ENCODE results near the gene ESYT2. TPM values are rescaled to one million over a fixed set of nuclear protein-coding genes. Genes with fewer than 3 reads are reported as not detected.

Gene ESYT2
- polyA plus RNA-seq, 3 donors: 14.0 to 24.1 (median 22.0) TPM

DNA sequence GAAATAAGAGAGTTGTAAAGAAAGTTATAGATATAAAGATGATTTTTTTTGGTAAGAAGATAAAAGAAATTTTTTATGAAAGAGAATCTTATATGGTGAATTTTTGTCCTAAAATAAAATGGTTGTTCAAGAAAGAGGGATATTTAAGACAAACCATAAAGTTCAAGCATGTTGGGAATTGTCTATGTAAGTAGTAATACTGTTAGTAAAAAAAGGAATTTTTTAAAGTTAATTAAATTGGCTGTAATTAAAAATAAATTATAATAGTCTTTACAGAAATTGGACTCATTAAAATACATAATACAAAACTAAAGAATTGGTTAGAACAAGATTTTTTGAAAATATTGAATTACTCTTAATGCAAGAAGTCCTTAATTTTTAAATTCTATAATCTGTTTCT lies 17.0 kb upstream of the ESYT2 start:
- no peaks in the 10 kb centered on the region for H3K4me1 ChIP-seq (ENCODE audit: control insufficient read depth in 1 of 2, insufficient read depth in 2 of 2, low read length in 2 of 2)
- peaks cover 3 to 12% (median 5%) of the 10 kb centered on the region in 7 donors for H3K9me3 Mint-ChIP-seq
- no peaks in the 10 kb centered on the region for H3K27me3 Mint-ChIP-seq (ENCODE audit: low read depth in 3 of 3)
- peaks cover 0 to 11% of the 10 kb centered on the region in 2 donors for H3K9me3 ChIP-seq (replicated peaks in 1 of 2; ENCODE audit: control insufficient read depth in 1 of 2, insufficient read depth in 1 of 2, low read length in 2 of 2)
- no peaks in the 10 kb centered on the region for H3K27me3 ChIP-seq (ENCODE audit: control insufficient read depth in 2 of 2, insufficient read depth in 2 of 2, low read length in 2 of 2)
- TF ChIP-seq CTCF (IDR thresholded peaks at IDR 0.05): no peak
- H3K36me3 ChIP-seq (replicated peaks in 1 of 2; ENCODE audit: control insufficient read depth in 1 of 2, insufficient read depth in 2 of 2, low read length in 2 of 2): no peaks in the 10 kb centered on the region
- H3K4me3 ChIP-seq (replicated peaks in 1 of 3; ENCODE audit: low read depth in 2 of 3, low read length in 3 of 3): no peak overlapping the region
- no peak overlapping the region for H3K9ac ChIP-seq (ENCODE audit: insufficient read depth, low read length, poor library complexity, severe bottlenecking)
- peaks cover 7% of the 10 kb centered on the region for H3K4me1 Mint-ChIP-seq
- H3K36me3 Mint-ChIP-seq: no peaks in the 10 kb centered on the region
- H3K27ac Mint-ChIP-seq: no peak overlapping the region
- intact Hi-C loops (cut with micrococcal nuclease): no loop called here
- H3K4me2 ChIP-seq (replicated peaks; ENCODE audit: extremely low read depth, low read length, poor library complexity, severe bottlenecking): no peak overlapping the region
- H3K79me2 ChIP-seq (ENCODE audit: insufficient read depth, low read length): no peaks in the 10 kb centered on the region
- no peak overlapping the region for H3K4me3 Mint-ChIP-seq
- no peak for DNase-seq
- no peak overlapping the region for H2AFZ ChIP-seq (ENCODE audit: insufficient read depth, low read depth, low read length, poor library complexity, severe bottlenecking)
- no peak overlapping the region for H3K27ac ChIP-seq (ENCODE audit: low read depth in 1 of 2, low read length in 2 of 2)
- no peaks in the 10 kb centered on the region for H4K20me1 ChIP-seq (ENCODE audit: insufficient read depth, low read length)

DNA sequence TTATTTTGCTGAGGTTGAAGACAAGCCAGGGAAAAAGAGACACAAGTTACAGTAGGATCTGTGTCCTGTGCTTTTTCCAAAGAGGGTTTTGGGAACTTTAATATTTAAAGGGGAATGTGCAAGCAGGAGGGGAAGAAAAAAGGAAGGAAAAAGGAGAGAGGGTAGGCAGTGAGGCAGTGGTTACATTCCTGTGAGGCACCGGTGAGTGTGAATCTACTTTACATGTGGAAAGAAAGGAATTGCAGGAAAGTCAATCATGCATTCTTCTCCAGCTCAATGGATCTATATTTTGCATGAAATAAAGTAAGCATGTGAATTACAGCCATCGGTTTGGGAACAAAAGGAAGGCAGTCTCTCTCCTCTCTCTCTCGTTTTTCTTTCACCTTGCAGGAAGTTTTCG lies 14.5 kb upstream of the ESYT2 start:
- intact Hi-C loops (cut with micrococcal nuclease): no loop called here
- TF ChIP-seq CTCF (IDR thresholded peaks at IDR 0.05): no peak
- peaks cover 0 to 3% of the 10 kb centered on the region in 2 donors for H3K9me3 ChIP-seq (replicated peaks in 1 of 2; ENCODE audit: control insufficient read depth in 1 of 2, insufficient read depth in 1 of 2, low read length in 2 of 2)
- no peaks in the 10 kb centered on the region for H3K36me3 ChIP-seq (replicated peaks in 1 of 2; ENCODE audit: control insufficient read depth in 1 of 2, insufficient read depth in 2 of 2, low read length in 2 of 2)
- no peak for DNase-seq
- no peaks in the 10 kb centered on the region for H3K36me3 Mint-ChIP-seq
- no peak overlapping the region for H3K27ac Mint-ChIP-seq
- peak overlapping the region; percentile 8 for H2AFZ ChIP-seq (ENCODE audit: insufficient read depth, low read depth, low read length, poor library complexity, severe bottlenecking)
- H3K4me3 Mint-ChIP-seq: no peak overlapping the region
- H3K9me3 Mint-ChIP-seq: peaks cover 3 to 9% (median 4%) of the 10 kb centered on the region in 7 donors
- no peak overlapping the region for H3K27ac ChIP-seq (ENCODE audit: low read depth in 1 of 2, low read length in 2 of 2)
- 25% methylated on average over 1 of the region's 4 CpGs for WGBS (ENCODE audit: insufficient coverage)
- no peak overlapping the region for H3K9ac ChIP-seq (ENCODE audit: insufficient read depth, low read length, poor library complexity, severe bottlenecking)
- H3K4me3 ChIP-seq (replicated peaks in 1 of 3; ENCODE audit: low read depth in 2 of 3, low read length in 3 of 3): no peak overlapping the region
- H3K4me2 ChIP-seq (replicated peaks; ENCODE audit: extremely low read depth, low read length, poor library complexity, severe bottlenecking): no peak overlapping the region
- H3K27me3 ChIP-seq (ENCODE audit: control insufficient read depth in 2 of 2, insufficient read depth in 2 of 2, low read length in 2 of 2): no peaks in the 10 kb centered on the region
- H3K79me2 ChIP-seq (ENCODE audit: insufficient read depth, low read length): no peaks in the 10 kb centered on the region
- no peaks in the 10 kb centered on the region for H3K27me3 Mint-ChIP-seq (ENCODE audit: low read depth in 3 of 3)
- H3K4me1 Mint-ChIP-seq: peaks cover 7% of the 10 kb centered on the region
- H3K4me1 ChIP-seq (ENCODE audit: control insufficient read depth in 1 of 2, insufficient read depth in 2 of 2, low read length in 2 of 2): no peaks in the 10 kb centered on the region
- no peaks in the 10 kb centered on the region for H4K20me1 ChIP-seq (ENCODE audit: insufficient read depth, low read length)

Data from CD14-positive monocyte (primary cell).